H9 (cell line): ENCODE results near the gene TKTL1. TPM values are rescaled to one million over a fixed set of nuclear protein-coding genes. Genes with fewer than 3 reads are reported as not detected.

ENCODE experiments used
- DNase-seq: peaks from one replicate; pipeline ENCODE4 v3.0.0-alpha.2; 2017
- H2AFZ ChIP-seq: one replicate; pipeline ENCODE4 v1.6.1; 2013; ENCODE audit warnings: mild to moderate bottlenecking, low read length, control low read depth, moderate library complexity
- H2AK5ac ChIP-seq: 2 replicates; pipeline ENCODE4 v1.6.1; 2013; ENCODE audit warnings: low read length, control low read depth, mixed read lengths; ENCODE audit not compliant: insufficient read length
- H2BK120ac ChIP-seq: one replicate; pipeline ENCODE4 v1.6.1; 2013; ENCODE audit warnings: low read depth, mild to moderate bottlenecking, low read length, control low read depth, inconsistent platforms; ENCODE audit not compliant: poor library complexity, severe bottlenecking
- H2BK12ac ChIP-seq: 2 replicates; pipeline ENCODE4 v1.6.1; 2013; ENCODE audit warnings: low read length, control low read depth, mixed read lengths, low read depth; ENCODE audit not compliant: insufficient read length
- H2BK15ac ChIP-seq: 2 replicates; pipeline ENCODE4 v1.6.1; 2013; ENCODE audit warnings: low read depth, low read length, control low read depth
- H2BK20ac ChIP-seq: one replicate; pipeline ENCODE4 v1.6.1; 2013; ENCODE audit warnings: low read depth, mild to moderate bottlenecking, low read length, control low read depth, inconsistent platforms; ENCODE audit not compliant: poor library complexity, severe bottlenecking
- H2BK5ac ChIP-seq: 2 replicates; pipeline ENCODE4 v1.6.1; 2013; ENCODE audit warnings: low read length, control low read depth, mixed read lengths; ENCODE audit not compliant: insufficient read length
- H3K14ac ChIP-seq: 2 replicates; pipeline ENCODE4 v1.6.1; 2013; ENCODE audit warnings: low read length, control low read depth; ENCODE audit not compliant: insufficient read depth
- H3K18ac ChIP-seq: 2 replicates; pipeline ENCODE4 v1.6.1; 2013; ENCODE audit warnings: low read depth, mild to moderate bottlenecking, mixed read lengths, low read length, control low read depth; ENCODE audit not compliant: insufficient read length
- H3K23ac ChIP-seq: 2 replicates; pipeline ENCODE4 v1.6.1; 2013; ENCODE audit warnings: low read length, control low read depth, mixed read lengths, low read depth; ENCODE audit not compliant: insufficient read length
- H3K23me2 ChIP-seq: 2 replicates; pipeline ENCODE4 v1.6.1; 2013; ENCODE audit warnings: low read depth, mild to moderate bottlenecking, mixed read lengths, low read length, control low read depth; ENCODE audit not compliant: insufficient read length, poor library complexity, severe bottlenecking
- H3K27ac ChIP-seq: 2 replicates; pipeline ENCODE4 v1.5.1; 2013; ENCODE audit warnings: low read length, control low read depth, mixed read lengths, low read depth; ENCODE audit not compliant: insufficient read length
- H3K27me3 ChIP-seq: 2 replicates; pipeline ENCODE4 v1.6.1; 2013; ENCODE audit warnings: low read length, control low read depth, inconsistent platforms; ENCODE audit not compliant: insufficient read depth
- H3K4ac ChIP-seq: 2 replicates; pipeline ENCODE4 v1.6.1; 2013; ENCODE audit warnings: low read depth, mild to moderate bottlenecking, control low read depth, inconsistent platforms, low read length, moderate library complexity
- H3K4me1 ChIP-seq: 2 replicates; pipeline ENCODE4 v1.6.1; 2013; ENCODE audit warnings: low read length, control low read depth, inconsistent platforms; ENCODE audit not compliant: insufficient read depth
- H3K4me2 ChIP-seq: 2 replicates; pipeline ENCODE4 v1.6.1; 2013; ENCODE audit warnings: low read length, control low read depth, mixed read lengths; ENCODE audit not compliant: insufficient read length, insufficient read depth
- H3K56ac ChIP-seq: 2 replicates; pipeline ENCODE4 v1.6.1; 2013; ENCODE audit warnings: low read depth, mild to moderate bottlenecking, mixed read lengths, low read length, control low read depth; ENCODE audit not compliant: insufficient read length
- H3K79me1 ChIP-seq: 2 replicates; pipeline ENCODE4 v1.6.1; 2013; ENCODE audit warnings: low read depth, mild to moderate bottlenecking, moderate library complexity, low read length, control low read depth, inconsistent platforms; ENCODE audit not compliant: insufficient read depth, poor library complexity, severe bottlenecking
- H3K79me2 ChIP-seq: 2 replicates; pipeline ENCODE4 v1.6.1; 2013; ENCODE audit warnings: low read length, control low read depth, inconsistent platforms; ENCODE audit not compliant: insufficient read depth
- H3K9ac ChIP-seq: 2 replicates; pipeline ENCODE4 v1.6.1; 2013; ENCODE audit warnings: low read length, control low read depth, mixed read lengths; ENCODE audit not compliant: insufficient read length; ENCODE audit errors: extremely low read depth
- H3K9me3 ChIP-seq: one replicate; pipeline ENCODE4 v1.6.1; 2013; ENCODE audit warnings: low read depth, low read length, inconsistent platforms; ENCODE audit not compliant: control insufficient read depth
- H3T11ph ChIP-seq: one replicate; pipeline ENCODE4 v1.6.1; 2013; ENCODE audit warnings: mild to moderate bottlenecking, low read length, control low read depth, inconsistent platforms
- H4K20me1 ChIP-seq: one replicate; pipeline ENCODE4 v1.6.1; 2013; ENCODE audit not compliant: control insufficient read depth, insufficient read length, insufficient read depth
- H4K5ac ChIP-seq: 2 replicates; pipeline ENCODE4 v1.6.1; 2013; ENCODE audit warnings: low read depth, mild to moderate bottlenecking, mixed read lengths, low read length, control low read depth; ENCODE audit not compliant: insufficient read length
- H4K8ac ChIP-seq: replicated peaks from 2 replicates; pipeline ENCODE4 v1.6.1; 2013; ENCODE audit warnings: low read length, control low read depth, mixed read lengths, low read depth; ENCODE audit not compliant: insufficient read length
- H4K91ac ChIP-seq: 2 replicates; pipeline ENCODE4 v1.6.1; 2013; ENCODE audit warnings: low read depth, mild to moderate bottlenecking, moderate library complexity, mixed read lengths, low read length, control low read depth; ENCODE audit not compliant: insufficient read length
- H3K27ac Mint-ChIP-seq, 3 experiments: 2 replicates in 2 of 3; 3 replicates in 1 of 3; pipeline ENCODE4 v1.8.0; 2020 to 2021; ENCODE audit warnings: mixed read lengths in 3 of 3, mild to moderate bottlenecking in 1 of 3, moderate library complexity in 1 of 3
- H3K27me3 Mint-ChIP-seq: 2 replicates; pipeline ENCODE4 v1.8.0; 2021; ENCODE audit warnings: low read depth, mild to moderate bottlenecking, moderate library complexity, mixed read lengths
- H3K36me3 Mint-ChIP-seq, 3 experiments: 2 replicates in 2 of 3; 3 replicates in 1 of 3; pipeline ENCODE4 v1.8.0; 2020 to 2021; ENCODE audit warnings: low read depth in 3 of 3, mixed read lengths in 3 of 3; ENCODE audit not compliant: insufficient read depth in 1 of 3
- H3K4me1 Mint-ChIP-seq, 2 experiments: 2 replicates each; pipeline ENCODE4 v1.8.0; 2020; ENCODE audit warnings: mixed read lengths in 2 of 2
- H3K4me3 Mint-ChIP-seq, 2 experiments: 2 replicates in 1 of 2; 3 replicates in 1 of 2; pipeline ENCODE4 v1.8.0; 2020 to 2021; ENCODE audit warnings: mild to moderate bottlenecking in 2 of 2, mixed read lengths in 2 of 2, moderate library complexity in 1 of 2
- H3K9me3 Mint-ChIP-seq, 2 experiments: 2 replicates in 1 of 2; 3 replicates in 1 of 2; pipeline ENCODE4 v1.8.0; 2020; ENCODE audit warnings: mild to moderate bottlenecking in 2 of 2, mixed read lengths in 2 of 2, moderate library complexity in 1 of 2
- CTCF ChIP-seq: fragments of 200-600 bp; sonication (generic); conservative IDR thresholded peaks from 3 replicates; pipeline ENCODE4 v1.8.0; 2021; ENCODE audit warnings: antibody characterized with exemption, mild to moderate bottlenecking
- WGBS: extraction: QIAGEN DNeasy Blood & Tissue Kit; methylation state at CpG from one replicate; pipeline ENCODE4 v1.1.7; 2013; ENCODE audit warnings: missing lambda C conversion rate, low lambda C conversion rate, mixed read lengths; ENCODE audit not compliant: insufficient read length; ENCODE audit errors: extremely low coverage; 5-methylcytosine and 5-hydroxymethylcytosine counted together
- total RNA-seq: library from RNA; stranded (reverse); gene quantifications from 2 replicates; pipeline ENCODE4 v1.2.1, GENCODE V29; 2021

TKTL1 gene
- total RNA-seq, 1 experiment from 2014 or later: not detected

GRCh38 chrX:154368630-154369448 lies 73.2 kb downstream of the TKTL1 start:
- no peak overlapping the region for H3K27ac ChIP-seq
- Mint-ChIP-seq H3K27me3 (peaks cover 5% of the 10 kb centered on the region), H3K9me3 (peaks cover 45 to 54% of the 10 kb centered on the region in 2 experiments), H3K4me3 (peak overlapping the region; percentile 70 to 84), H3K36me3 (peaks cover 34 to 52% (median 49%) of the 10 kb centered on the region in 3 experiments), H3K4me1 (peaks cover 2 to 12% of the 10 kb centered on the region in 2 experiments; a peak in 2 of 4 replicates), H3K27ac (peak overlapping the region in 1 of 3 experiments; percentile 83; a peak in 1 of 7 replicates)
- TF ChIP-seq CTCF: no peak
- H3K9me3 ChIP-seq: peaks cover 5% of the 10 kb centered on the region
- H3K14ac ChIP-seq: peak overlapping the region; percentile 90
- H3K9ac ChIP-seq: peak overlapping the region; percentile 76
- no peak overlapping the region for H4K8ac ChIP-seq
- no CpG with 5 or more reads among the region's 16 CpGs for WGBS
- DNase-seq: peak; percentile 69
- peaks cover 17% of the 10 kb centered on the region; the same call in 1 of the 2 replicates for H3K79me2 ChIP-seq
- peaks cover 5% of the 10 kb centered on the region for H3K23me2 ChIP-seq
- H3K4ac ChIP-seq: no peak overlapping the region
- no peak overlapping the region for H2BK12ac ChIP-seq
- H3K4me2 ChIP-seq: peak overlapping the region; percentile 48
- H3K23ac ChIP-seq: no peak overlapping the region
- no peak overlapping the region for H2BK20ac ChIP-seq
- no peak overlapping the region for H2AFZ ChIP-seq
- peak overlapping the region; percentile 86 for H3K18ac ChIP-seq
- no peak overlapping the region for H2BK120ac ChIP-seq
- H3K27me3 ChIP-seq: no peaks in the 10 kb centered on the region
- no peak overlapping the region for H2BK15ac ChIP-seq
- H4K5ac ChIP-seq: no peak overlapping the region
- H4K20me1 ChIP-seq: no peaks in the 10 kb centered on the region
- H2AK5ac ChIP-seq: no peak overlapping the region
- H3K56ac ChIP-seq: no peak overlapping the region
- H3T11ph ChIP-seq: no peak overlapping the region
- H2BK5ac ChIP-seq: no peak overlapping the region
- no peak overlapping the region for H4K91ac ChIP-seq
- H3K79me1 ChIP-seq: no peaks in the 10 kb centered on the region
- H3K4me1 ChIP-seq: no peaks in the 10 kb centered on the region
